Measurements from ENCODE around the gene IGSF8. TPM values are rescaled to one million over a fixed set of nuclear protein-coding genes. Genes with fewer than 3 reads are reported as not detected.

IGSF8 gene
- total RNA-seq, 1 experiment from 2014 or later, result 35.6 TPM

DNA sequence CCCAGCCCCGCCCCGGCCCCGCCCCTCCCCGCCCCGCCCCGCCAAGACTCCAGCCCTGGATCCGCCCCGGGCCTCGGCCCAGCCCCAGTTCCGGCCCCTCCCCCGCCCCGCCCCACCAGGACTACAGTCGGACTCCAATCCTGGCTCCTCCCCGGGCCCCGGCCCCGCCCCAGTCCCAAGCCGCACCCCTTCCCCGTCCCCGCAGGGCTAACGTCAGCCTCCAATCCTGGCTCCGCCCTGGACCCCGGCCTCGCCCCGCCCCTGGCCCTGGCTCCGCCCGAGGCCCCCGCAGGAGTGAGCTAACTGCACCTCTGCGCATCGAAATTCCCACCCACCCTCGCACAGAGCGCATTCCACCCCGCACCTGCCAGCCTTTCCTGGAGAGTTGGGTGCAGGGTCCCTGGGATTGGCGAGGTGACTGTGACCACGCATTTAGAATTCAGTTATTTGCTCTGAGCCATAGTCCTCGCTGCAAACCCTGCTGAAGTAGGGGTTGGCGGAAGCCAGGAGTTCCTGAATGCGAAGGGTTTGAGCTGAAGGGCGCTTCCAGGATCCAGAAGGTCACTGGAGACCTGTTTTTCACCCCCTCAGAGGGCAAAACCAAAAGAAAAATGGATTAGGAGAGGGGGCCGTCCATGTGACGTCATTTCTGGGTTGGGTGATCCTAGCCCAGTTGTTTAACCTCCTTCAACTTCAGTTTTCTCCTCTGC lies 588 bp upstream of the IGSF8 start:
- Histone ChIP-seq H2AFZ (ENCODE audit: low read depth, low read length, poor library complexity, severe bottlenecking) (peak overlapping the region; percentile 56), H3K4me1 (ENCODE audit: control insufficient read depth in 1 of 2, insufficient read depth in 2 of 2, low read length in 2 of 2) (peaks cover 11 to 36% of the 10 kb centered on the region in 2 experiments), H3K27me3 (ENCODE audit: insufficient read depth, low read length) (no peaks in the 10 kb centered on the region), H3K36me3 (ENCODE audit: control insufficient read depth in 1 of 2, insufficient read depth in 2 of 2, low read length in 2 of 2) (no peaks in the 10 kb centered on the region), H3K79me2 (ENCODE audit: insufficient read depth, low read length) (peaks cover 4% of the 10 kb centered on the region; the same call in 1 of the 2 replicates), H3K9me3 (ENCODE audit: control insufficient read depth in 1 of 2, insufficient read depth in 1 of 2, low read depth in 1 of 2, low read length in 2 of 2) (no peaks in the 10 kb centered on the region), H3K27ac (ENCODE audit: low read depth, low read length) (peak overlapping the region; percentile 55), H3K4me2 (ENCODE audit: low read length) (peak overlapping the region; percentile 77), H3K9me2 (ENCODE audit: insufficient read depth) (no peaks in the 10 kb centered on the region), H3K9ac (ENCODE audit: low read length) (peak overlapping the region; percentile 32; the same call in 1 of the 2 replicates), H3K4me3 (replicated peaks in 1 of 2; ENCODE audit: low read depth in 1 of 2, low read length in 2 of 2) (peak overlapping the region; percentile 19 to 39), H4K20me1 (ENCODE audit: insufficient read depth) (no peaks in the 10 kb centered on the region)
- intact Hi-C loops (cut with micrococcal nuclease), result no loop called here
- RAD21 ChIA-PET (ENCODE audit: low non-redundant PET in 1 of 2, low total read pairs in 2 of 2, uncharacterized antibody in 2 of 2, unreplicated experiment in 2 of 2), result interaction anchor here (0.8 to 1.8 kb wide), 3 partner anchors 13 to 153 kb away, joined by 3 to 4 read pairs (median 3); no protein-coding TSS in a partner anchor
- POLR2A ChIA-PET, result interaction anchor here (0.5 to 1.7 kb wide), 3 partner anchors 10 to 149 kb away, joined by 3 to 5 read pairs (median 3); no protein-coding TSS in a partner anchor
- no TSS peak for BruUV-seq (replicated peaks)
- TF ChIP-seq, protein P1, sequence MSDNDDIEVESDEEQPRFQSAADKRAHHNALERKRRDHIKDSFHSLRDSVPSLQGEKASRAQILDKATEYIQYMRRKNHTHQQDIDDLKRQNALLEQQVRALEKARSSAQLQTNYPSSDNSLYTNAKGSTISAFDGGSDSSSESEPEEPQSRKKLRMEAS (IDR thresholded peaks at IDR 0.05), result no peak
- TF ChIP-seq RAD21 (IDR thresholded peaks at IDR 0.05; ENCODE audit: low read depth) (no peak), POLR2AphosphoS5 (IDR thresholded peaks at IDR 0.05; ENCODE audit: low read depth, low read length) (peak; percentile 33; the same call in 1 of the 2 replicates), SRF (IDR thresholded peaks at IDR 0.05; ENCODE audit: low read depth) (no peak), SIN3A (IDR thresholded peaks at IDR 0.05; ENCODE audit: low read depth) (no peak), CEBPB (IDR thresholded peaks at IDR 0.05; ENCODE audit: low read depth) (no peak), SP1 (IDR thresholded peaks at IDR 0.05; ENCODE audit: low read depth) (peak; percentile 14; the same call in 1 of the 2 replicates), JUND (IDR thresholded peaks at IDR 0.05) (no peak), ELF1 (IDR thresholded peaks at IDR 0.05; ENCODE audit: borderline replicate concordance, low read depth) (no peak)
- TF ChIP-seq, protein P2, sequence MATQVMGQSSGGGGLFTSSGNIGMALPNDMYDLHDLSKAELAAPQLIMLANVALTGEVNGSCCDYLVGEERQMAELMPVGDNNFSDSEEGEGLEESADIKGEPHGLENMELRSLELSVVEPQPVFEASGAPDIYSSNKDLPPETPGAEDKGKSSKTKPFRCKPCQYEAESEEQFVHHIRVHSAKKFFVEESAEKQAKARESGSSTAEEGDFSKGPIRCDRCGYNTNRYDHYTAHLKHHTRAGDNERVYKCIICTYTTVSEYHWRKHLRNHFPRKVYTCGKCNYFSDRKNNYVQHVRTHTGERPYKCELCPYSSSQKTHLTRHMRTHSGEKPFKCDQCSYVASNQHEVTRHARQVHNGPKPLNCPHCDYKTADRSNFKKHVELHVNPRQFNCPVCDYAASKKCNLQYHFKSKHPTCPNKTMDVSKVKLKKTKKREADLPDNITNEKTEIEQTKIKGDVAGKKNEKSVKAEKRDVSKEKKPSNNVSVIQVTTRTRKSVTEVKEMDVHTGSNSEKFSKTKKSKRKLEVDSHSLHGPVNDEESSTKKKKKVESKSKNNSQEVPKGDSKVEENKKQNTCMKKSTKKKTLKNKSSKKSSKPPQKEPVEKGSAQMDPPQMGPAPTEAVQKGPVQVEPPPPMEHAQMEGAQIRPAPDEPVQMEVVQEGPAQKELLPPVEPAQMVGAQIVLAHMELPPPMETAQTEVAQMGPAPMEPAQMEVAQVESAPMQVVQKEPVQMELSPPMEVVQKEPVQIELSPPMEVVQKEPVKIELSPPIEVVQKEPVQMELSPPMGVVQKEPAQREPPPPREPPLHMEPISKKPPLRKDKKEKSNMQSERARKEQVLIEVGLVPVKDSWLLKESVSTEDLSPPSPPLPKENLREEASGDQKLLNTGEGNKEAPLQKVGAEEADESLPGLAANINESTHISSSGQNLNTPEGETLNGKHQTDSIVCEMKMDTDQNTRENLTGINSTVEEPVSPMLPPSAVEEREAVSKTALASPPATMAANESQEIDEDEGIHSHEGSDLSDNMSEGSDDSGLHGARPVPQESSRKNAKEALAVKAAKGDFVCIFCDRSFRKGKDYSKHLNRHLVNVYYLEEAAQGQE (IDR thresholded peaks at IDR 0.05; ENCODE audit: low read depth), result no peak
- TF ChIP-seq, protein P3, sequence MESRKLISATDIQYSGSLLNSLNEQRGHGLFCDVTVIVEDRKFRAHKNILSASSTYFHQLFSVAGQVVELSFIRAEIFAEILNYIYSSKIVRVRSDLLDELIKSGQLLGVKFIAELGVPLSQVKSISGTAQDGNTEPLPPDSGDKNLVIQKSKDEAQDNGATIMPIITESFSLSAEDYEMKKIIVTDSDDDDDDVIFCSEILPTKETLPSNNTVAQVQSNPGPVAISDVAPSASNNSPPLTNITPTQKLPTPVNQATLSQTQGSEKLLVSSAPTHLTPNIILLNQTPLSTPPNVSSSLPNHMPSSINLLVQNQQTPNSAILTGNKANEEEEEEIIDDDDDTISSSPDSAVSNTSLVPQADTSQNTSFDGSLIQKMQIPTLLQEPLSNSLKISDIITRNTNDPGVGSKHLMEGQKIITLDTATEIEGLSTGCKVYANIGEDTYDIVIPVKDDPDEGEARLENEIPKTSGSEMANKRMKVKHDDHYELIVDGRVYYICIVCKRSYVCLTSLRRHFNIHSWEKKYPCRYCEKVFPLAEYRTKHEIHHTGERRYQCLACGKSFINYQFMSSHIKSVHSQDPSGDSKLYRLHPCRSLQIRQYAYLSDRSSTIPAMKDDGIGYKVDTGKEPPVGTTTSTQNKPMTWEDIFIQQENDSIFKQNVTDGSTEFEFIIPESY (IDR thresholded peaks at IDR 0.05; ENCODE audit: extremely low read depth, insufficient replicate concordance, low read length), result no peak
- ATAC-seq (peak; percentile 90), DNase-seq (ENCODE audit: low read depth, low spot score) (peak; percentile 83)
- CTCF ChIA-PET, result interaction anchor here (1.1 to 4.2 kb wide), 8 partner anchors 13 to 300 kb away, joined by 3 to 30 read pairs (median 10); no protein-coding TSS in a partner anchor
